GM19438 (cell line): ENCODE results near the gene RIMBP2.

Experiments
- ATAC-seq: cut with Tn5 transposase; IDR thresholded peaks from one replicate; pipeline ENCODE4 v1.9.1; 2021; ENCODE audit warnings: low read depth; ENCODE audit not compliant: unreplicated experiment

Gene RIMBP2

GRCh38 chr12:130555628-130556485 is 160.2 kb downstream of the RIMBP2 start:
- no peak for ATAC-seq

- no peak for ATAC-seq
These were observed 160.9 kb downstream of the RIMBP2 start for GRCh38 chr12:130555221-130555620.

- ATAC-seq, result no peak
These were observed 163.6 kb downstream of the RIMBP2 start for GRCh38 chr12:130552483-130552996.

GRCh38 chr12:130549361-130549760 is 166.7 kb downstream of the RIMBP2 start:
- ATAC-seq, result no peak

- no peak for ATAC-seq
These were observed 168.5 kb downstream of the RIMBP2 start for GRCh38 chr12:130547480-130548155.

GRCh38 chr12:130546494-130546893 is 169.6 kb downstream of the RIMBP2 start:
- ATAC-seq, result no peak

GRCh38 chr12:130545475-130545874 is 170.6 kb downstream of the RIMBP2 start:
- ATAC-seq, result no peak

- ATAC-seq, result no peak
These were observed 175.7 kb downstream of the RIMBP2 start for GRCh38 chr12:130540376-130540775.

GRCh38 chr12:130538343-130539095 is 177.6 kb downstream of the RIMBP2 start:
- ATAC-seq, result no peak

GRCh38 chr12:130537655-130538054 is 178.4 kb downstream of the RIMBP2 start:
- no peak for ATAC-seq

GRCh38 chr12:130537051-130537450 is 179.0 kb downstream of the RIMBP2 start:
- no peak for ATAC-seq

GRCh38 chr12:130530429-130530828 is 185.7 kb downstream of the RIMBP2 start:
- no peak for ATAC-seq

GRCh38 chr12:130529781-130530180 is 186.3 kb downstream of the RIMBP2 start:
- ATAC-seq, result no peak

- ATAC-seq, result no peak
These were observed 188.9 kb downstream of the RIMBP2 start for GRCh38 chr12:130527239-130527638.

GRCh38 chr12:130526813-130527212 is 189.3 kb downstream of the RIMBP2 start:
- no peak for ATAC-seq

- no peak for ATAC-seq
These were observed 190.5 kb downstream of the RIMBP2 start for GRCh38 chr12:130525384-130526172.

- ATAC-seq, result no peak
These were observed 191.3 kb downstream of the RIMBP2 start for GRCh38 chr12:130524759-130525158.

GRCh38 chr12:130523863-130524614 is 192.1 kb downstream of the RIMBP2 start:
- ATAC-seq, result no peak

- ATAC-seq, result no peak
These were observed 192.9 kb downstream of the RIMBP2 start for GRCh38 chr12:130523208-130523607.
